Pancreas (tissue), 10 donors: Measurements from ENCODE around the gene DDAH2. TPM values are rescaled to one million over a fixed set of nuclear protein-coding genes. Genes with fewer than 3 reads are reported as not detected.
A peak's percentile ranks its signal among the peaks of the same experiment; 100 is the strongest.

ENCODE experiments used
- ATAC-seq, 4 donors: fragments of 200-7000 bp; cut with Tn5 transposase; one replicate each; pipeline versions ENCODE4 v1.8.0 to v1.9.1; 2020; ENCODE audit warnings: mild to moderate bottlenecking in 4 of 4, moderate library complexity in 4 of 4
- DNase-seq, 6 donors: peaks; one replicate each; pipeline ENCODE4 v3.0.0-alpha.2; 2020
- FAIRE-seq: peaks from 2 replicates; lab custom pipeline; 2012; peaks lifted over from hg19 to GRCh38; lab: Jason Lieb, UNC
- H3K27ac ChIP-seq, 4 donors: fragments of 200-600 bp; sonication (generic); 1 replicate in 3 of 4; 2 replicates in 1 of 4; pipeline versions ENCODE4 v1.5.0 to v1.8.0; 2020
- H3K27me3 ChIP-seq, 4 donors: fragments of 200-600 bp; one replicate each; pipeline ENCODE4 v1.8.0; 2021
- H3K36me3 ChIP-seq, 3 donors: fragments of 200-600 bp; sonication (generic) in 1 of 3; one replicate each; pipeline versions ENCODE4 v1.5.0 to v1.8.0; 2020 to 2021
- H3K4me1 ChIP-seq, 3 donors: fragments of 200-600 bp; one replicate each; pipeline ENCODE4 v1.8.0; 2021
- H3K4me3 ChIP-seq, 4 donors: fragments of 200-600 bp; sonication (generic) in 2 of 4; one replicate each; pipeline versions ENCODE4 v1.5.0 to v1.8.0; 2020 to 2021
- H3K9me3 ChIP-seq, 4 donors: fragments of 200-600 bp; one replicate each; pipeline ENCODE4 v1.8.0; 2021
- WGBS, 2 donors: extraction: QIAGEN DNeasy Blood & Tissue Kit; methylation state at CpG; one replicate each; pipeline ENCODE4 v1.1.7; 2013; 5-methylcytosine and 5-hydroxymethylcytosine counted together
- intact Hi-C, 3 donors: fragments of 100-400 bp; cut with DNase I; formaldehyde crosslinking; loops; one replicate each; pipeline versions ENCODE4 v1.11.1 to v1.14.2; 2022
- polyA plus RNA-seq, 2 donors: library from polyadenylated mRNA; stranded (reverse); fragments of 200-250 nt; gene quantifications; one replicate each; pipeline ENCODE4 v1.2.3, GENCODE V29; 2013
- total RNA-seq, 6 donors: library from RNA; stranded (reverse); fragmentation: NEBNext Ultra II Directional in 4 of 6; extraction: Animal tissue kit (Norgen Biotek cat#: 25700) in 4 of 6; gene quantifications; one replicate each; pipeline versions ENCODE4 v1.2.1 to v1.2.4, GENCODE V29; 2021 to 2023
- TF ChIP-seq, protein P1 (sequence below), 4 donors: fragments of 200-600 bp; sonication (generic) in 3 of 4; IDR thresholded peaks; one replicate each; pipeline versions ENCODE4 v1.5.0 to v1.8.0; 2021; ENCODE audit warnings: antibody characterized with exemption in 4 of 4
- donor health status: healthy with polysubstance abuse.
- donor health status: DM: no; HTN: no; CAD: no; lungs with moderate emphysema.
- donor health status: DM: no; HTN: no; CAD: no.
- donor health status: control.
- donor health status: control.
- donor health status: Bipolar disorder and iron deficiency.
- donor health status: DM: yes; HTN: yes; CAD: no.
- donor health status: DM: no; HTN: no; CAD: no.
- donor health status: DM: no; HTN: no; CAD: no.
- donor health status: DM: yes; HTN: yes; CAD: no.

Gene DDAH2
- total and polyA plus RNA-seq, 8 donors = 6.5 to 68.8 (median 18.2) TPM

DNA sequence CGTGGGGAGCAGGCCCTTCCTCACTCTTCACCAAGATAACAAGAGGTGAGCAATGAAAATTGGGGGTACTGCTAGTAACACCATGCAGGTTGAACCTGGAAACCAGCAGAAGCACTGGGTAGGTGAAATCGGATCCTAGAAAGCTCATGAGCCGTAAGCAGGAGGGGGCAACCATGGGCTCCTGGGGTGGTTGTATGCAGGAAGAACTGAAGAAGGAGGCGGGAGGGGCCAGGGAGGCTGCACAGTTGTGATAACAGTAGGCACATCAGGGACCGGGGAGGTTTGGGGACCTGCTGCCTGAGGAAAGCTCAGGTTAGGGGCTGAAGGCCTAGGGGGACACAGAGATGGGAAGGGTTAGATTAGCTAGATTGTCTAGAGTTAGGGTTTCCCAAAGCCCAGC is 42.6 kb downstream of the DDAH2 start:
- ATAC-seq (no peak), DNase-seq (no peak), FAIRE-seq (no peak)
- Histone ChIP-seq H3K9me3 (no peaks in the 10 kb centered on the region), H3K4me3 (no peak overlapping the region), H3K36me3 (peaks cover 0 to 14% (median 12%) of the 10 kb centered on the region in 3 donors), H3K27me3 (no peaks in the 10 kb centered on the region), H3K4me1 (peaks cover 0 to 3% (median 1%) of the 10 kb centered on the region in 3 donors), H3K27ac (no peak overlapping the region)
- 87 to 94% methylated on average over 5 of the region's 5 CpGs for WGBS, 2 donors
- intact Hi-C loops = no loop called here
- TF ChIP-seq, protein P1, sequence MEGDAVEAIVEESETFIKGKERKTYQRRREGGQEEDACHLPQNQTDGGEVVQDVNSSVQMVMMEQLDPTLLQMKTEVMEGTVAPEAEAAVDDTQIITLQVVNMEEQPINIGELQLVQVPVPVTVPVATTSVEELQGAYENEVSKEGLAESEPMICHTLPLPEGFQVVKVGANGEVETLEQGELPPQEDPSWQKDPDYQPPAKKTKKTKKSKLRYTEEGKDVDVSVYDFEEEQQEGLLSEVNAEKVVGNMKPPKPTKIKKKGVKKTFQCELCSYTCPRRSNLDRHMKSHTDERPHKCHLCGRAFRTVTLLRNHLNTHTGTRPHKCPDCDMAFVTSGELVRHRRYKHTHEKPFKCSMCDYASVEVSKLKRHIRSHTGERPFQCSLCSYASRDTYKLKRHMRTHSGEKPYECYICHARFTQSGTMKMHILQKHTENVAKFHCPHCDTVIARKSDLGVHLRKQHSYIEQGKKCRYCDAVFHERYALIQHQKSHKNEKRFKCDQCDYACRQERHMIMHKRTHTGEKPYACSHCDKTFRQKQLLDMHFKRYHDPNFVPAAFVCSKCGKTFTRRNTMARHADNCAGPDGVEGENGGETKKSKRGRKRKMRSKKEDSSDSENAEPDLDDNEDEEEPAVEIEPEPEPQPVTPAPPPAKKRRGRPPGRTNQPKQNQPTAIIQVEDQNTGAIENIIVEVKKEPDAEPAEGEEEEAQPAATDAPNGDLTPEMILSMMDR (IDR thresholded peaks at IDR 0.05) = no peak

DNA sequence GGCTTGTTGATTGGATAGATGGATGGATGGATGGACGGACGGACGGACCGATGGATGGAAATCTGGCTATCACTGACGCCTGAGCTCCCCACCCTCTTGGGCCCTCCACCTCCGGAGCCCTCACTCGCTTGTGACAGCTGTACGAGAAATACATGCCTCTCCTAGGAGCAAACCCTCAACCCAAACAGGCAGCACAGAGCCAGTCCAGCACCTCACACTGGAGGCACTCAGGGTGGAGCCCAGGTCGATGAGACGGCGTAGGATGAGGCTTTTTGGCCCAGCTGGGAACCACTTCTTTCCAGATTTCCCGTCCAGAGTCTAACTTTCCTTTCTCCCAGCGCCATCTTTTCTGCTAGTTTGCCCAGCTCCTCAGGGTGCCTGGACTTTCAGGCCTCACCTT is 45.5 kb downstream of the DDAH2 start:
- Histone ChIP-seq H3K9me3 (no peaks in the 10 kb centered on the region), H3K4me3 (no peak overlapping the region), H3K27ac (no peak overlapping the region), H3K36me3 (peaks cover 0 to 6% (median 5%) of the 10 kb centered on the region in 3 donors), H3K27me3 (no peaks in the 10 kb centered on the region), H3K4me1 (peaks cover 3 to 8% (median 5%) of the 10 kb centered on the region in 3 donors)
- intact Hi-C loops = loop anchor here in 1 of 3 donors (5.0 kb wide), 1 partner anchor 84 kb away; no protein-coding TSS in a partner anchor
- WGBS, 2 donors = 62 to 67% methylated on average over 13 of the region's 13 CpGs
- TF ChIP-seq, protein P1 (IDR thresholded peaks at IDR 0.05) = no peak
- ATAC-seq (no peak), DNase-seq (no peak), FAIRE-seq (no peak)

DNA sequence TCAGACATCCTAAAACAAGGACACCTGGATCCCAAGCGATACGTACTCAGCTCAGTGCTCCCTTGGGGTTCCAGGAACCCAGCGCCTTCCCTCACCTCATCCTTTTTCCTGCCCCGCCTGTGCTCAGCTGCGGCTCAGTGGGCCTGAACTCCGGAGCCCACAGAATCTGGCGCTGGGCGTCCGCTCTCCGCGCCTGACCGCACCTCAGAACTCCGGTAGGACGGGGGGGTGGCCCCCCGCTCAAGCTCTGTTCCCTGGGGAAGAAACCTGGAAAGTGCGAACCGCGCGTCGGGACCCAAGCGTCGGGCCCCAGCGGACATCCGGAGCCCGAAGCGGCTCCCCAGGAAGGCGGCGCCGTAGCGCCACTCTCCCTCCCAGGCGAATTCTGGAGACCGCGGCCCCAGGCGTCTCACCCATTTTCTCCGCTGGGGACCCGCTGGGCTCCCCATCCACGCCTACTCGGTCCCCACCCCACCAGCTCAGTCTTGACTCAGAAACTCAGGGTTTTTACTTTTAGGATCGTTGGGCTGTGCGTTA is 47.9 kb downstream of the DDAH2 start:
- ATAC-seq (peak; percentile 53 to 76 (median 73)), FAIRE-seq (no peak), DNase-seq (peak in 4 of 6 donors; percentile 27 to 82 (median 48))
- no peaks in the 10 kb centered on the region for H3K27me3 ChIP-seq
- H3K4me1 ChIP-seq = peaks cover 3 to 8% (median 5%) of the 10 kb centered on the region in 3 donors
- 1% methylated on average over 40 of the region's 40 CpGs for WGBS, 2 donors
- no peaks in the 10 kb centered on the region for H3K9me3 ChIP-seq
- peak overlapping the region; percentile 38 to 71 (median 53) for H3K27ac ChIP-seq
- TF ChIP-seq, protein P1 (IDR thresholded peaks at IDR 0.05) = no peak
- no peaks in the 10 kb centered on the region for H3K36me3 ChIP-seq
- peak overlapping the region; percentile 19 to 60 (median 42) for H3K4me3 ChIP-seq
- intact Hi-C loops = loop anchor here in 1 of 3 donors (5.0 kb wide), 1 partner anchor 86 kb away; no protein-coding TSS in a partner anchor

DNA sequence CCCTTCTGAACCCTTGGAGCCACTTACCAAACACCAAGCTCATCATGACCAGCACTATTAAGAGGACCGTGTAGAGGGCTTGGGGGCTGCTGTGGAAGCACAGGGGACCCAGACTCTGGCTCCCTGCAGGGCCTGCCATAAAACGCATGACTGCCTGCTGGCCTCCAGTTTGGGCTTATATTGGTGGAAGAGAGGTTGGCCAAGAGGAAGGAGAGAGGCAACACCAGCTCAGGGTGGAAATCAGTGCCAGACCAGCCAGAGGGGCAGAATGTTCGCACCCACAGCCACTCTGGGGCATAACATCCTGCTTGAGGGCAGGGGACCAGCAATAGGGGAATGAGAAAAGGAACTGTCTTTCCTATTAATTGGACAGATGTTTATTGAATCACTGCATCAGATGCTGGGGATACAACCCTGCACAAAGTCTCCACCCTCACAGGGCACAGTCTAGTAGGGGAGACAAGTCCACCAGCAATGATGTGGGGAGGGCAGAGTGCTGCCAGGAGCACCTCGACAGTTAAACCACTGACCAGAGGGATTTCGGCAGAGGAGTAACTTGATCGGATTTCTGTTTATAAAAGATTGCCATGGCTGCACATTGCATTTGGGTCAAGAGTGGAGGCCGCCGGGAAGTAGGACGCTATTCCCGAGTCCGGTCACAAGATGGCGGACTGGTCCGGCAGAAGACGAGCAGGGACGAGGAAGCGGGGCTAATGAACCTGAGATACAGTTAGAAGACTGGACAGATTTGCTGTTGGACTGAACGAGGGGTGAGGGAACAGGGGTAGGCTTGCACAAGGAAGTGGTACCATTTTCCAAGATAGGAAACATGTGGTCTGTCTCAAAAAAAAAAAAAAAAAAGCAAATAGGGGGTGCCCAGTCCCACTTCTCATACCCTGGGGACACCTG is 48.6 kb downstream of the DDAH2 start, which contains the start of gene LY6G5C:
LY6G5C (minus strand) TSS at position 842 of the 909 bp plus-strand sequence; CDS start at position 148, 694 bp downstream.
- intact Hi-C loops = loop anchor here in 1 of 3 donors (5.0 kb wide), 1 partner anchor 87 kb away; no protein-coding TSS in a partner anchor
- TF ChIP-seq, protein P1 (IDR thresholded peaks at IDR 0.05) = peak; percentile 10 to 64 (median 50)
- FAIRE-seq = no peak

More for the DNA sequence above, 48.6 kb downstream of the DDAH2 start, which contains the start of gene LY6G5C:
- DNase-seq (peak; percentile 76 to 92 (median 80)), ATAC-seq (peak; percentile 81 to 93 (median 90))
- H3K36me3 ChIP-seq = no peaks in the 10 kb centered on the region
- peaks cover 3 to 8% (median 5%) of the 10 kb centered on the region in 3 donors for H3K4me1 ChIP-seq
- no peaks in the 10 kb centered on the region for H3K9me3 ChIP-seq
- peak within 1 kb of the TSS; percentile 38 to 71 (median 53) for H3K27ac ChIP-seq
- peak within 1 kb of the TSS; percentile 19 to 60 (median 42) for H3K4me3 ChIP-seq
- H3K27me3 ChIP-seq = no peaks in the 10 kb centered on the region
- 12 to 13% methylated on average over 17 of the region's 17 CpGs for WGBS, 2 donors
